Ecto neural progenitor cell (in vitro differentiated cells): ENCODE measurements around the gene HSPBP1.

Experiments
- DNase-seq: peaks from one replicate; pipeline ENCODE4 v3.0.0-alpha.2; 2018; ENCODE audit warnings: low spot score

Gene HSPBP1

DNA sequence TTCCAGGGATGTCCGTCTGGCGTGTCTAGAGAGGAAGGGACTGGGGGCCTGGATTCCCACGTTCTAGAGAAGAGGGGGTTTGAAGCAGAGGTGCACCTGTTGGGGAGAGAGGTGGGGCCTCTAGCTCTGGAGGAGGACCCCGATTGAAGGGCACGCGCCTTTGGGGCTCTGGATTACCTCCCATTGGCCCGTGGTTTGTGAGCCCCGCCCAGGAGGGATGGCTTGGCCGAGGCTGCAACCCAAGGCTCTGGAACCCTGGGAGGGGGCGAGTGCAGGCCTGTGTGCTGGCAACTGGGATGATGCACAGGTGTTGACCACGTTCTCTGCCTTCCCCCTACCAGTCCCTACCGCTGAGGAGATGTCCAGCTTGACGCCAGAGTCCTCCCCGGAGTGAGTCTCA is 25.1 kb upstream of the HSPBP1 start:
- no peak for DNase-seq

DNA sequence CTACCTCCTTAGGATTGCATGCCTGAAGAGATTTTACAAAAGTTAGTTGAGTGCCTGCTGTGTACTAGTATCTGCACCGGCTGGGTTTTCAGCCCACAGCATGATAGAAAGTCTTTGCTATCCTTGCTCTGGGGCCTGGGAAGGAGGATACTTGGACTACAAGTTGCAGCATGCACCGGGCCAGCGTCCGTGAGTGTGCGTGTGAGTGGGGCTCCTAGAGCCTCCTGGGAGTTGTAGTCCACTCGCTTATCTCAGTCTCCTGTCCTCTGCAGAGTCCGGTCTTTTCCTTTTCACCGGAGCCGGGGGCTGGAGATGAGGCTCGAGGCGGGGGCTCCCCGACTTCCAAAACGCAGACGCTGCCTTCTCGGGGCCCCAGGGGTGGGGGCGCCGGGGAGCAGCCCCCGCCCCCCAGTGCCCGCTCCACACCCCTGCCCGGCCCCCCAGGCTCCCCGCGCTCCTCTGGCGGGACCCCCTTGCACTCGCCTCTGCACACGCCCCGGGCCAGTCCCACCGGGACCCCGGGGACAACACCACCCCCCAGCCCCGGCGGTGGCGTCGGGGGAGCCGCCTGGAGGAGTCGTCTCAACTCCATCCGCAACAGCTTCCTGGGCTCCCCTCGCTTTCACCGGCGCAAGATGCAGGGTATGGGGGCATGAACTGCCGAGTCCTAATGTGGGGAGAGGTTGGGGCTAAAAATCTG is 24.5 kb upstream of the HSPBP1 start:
- peak; percentile 72 for DNase-seq

DNA sequence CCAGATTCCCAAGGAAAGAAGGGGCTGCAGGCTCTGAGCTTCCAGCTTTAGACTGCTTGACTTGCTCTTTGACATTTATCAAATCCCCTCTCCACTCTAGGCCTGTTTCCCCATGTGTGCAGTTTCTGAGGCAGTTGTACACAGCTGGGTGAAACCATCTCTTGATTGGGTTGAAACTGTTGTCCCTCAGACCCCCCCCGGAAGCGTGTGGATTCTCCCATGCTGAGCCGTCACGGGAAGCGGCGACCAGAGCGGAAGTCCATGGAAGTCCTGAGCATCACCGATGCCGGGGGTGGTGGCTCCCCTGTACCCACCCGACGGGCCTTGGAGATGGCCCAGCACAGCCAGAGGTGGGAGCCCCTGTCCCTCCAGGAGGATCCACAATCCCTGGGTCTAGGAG is 23.6 kb upstream of the HSPBP1 start:
- no peak for DNase-seq

- DNase-seq: peak; percentile 46
Measured at GRCh38 chr19:55302318-55302703, 22.4 kb upstream of the HSPBP1 start.

GRCh38 chr19:55301459-55302317 is 21.8 kb upstream of the HSPBP1 start:
- DNase-seq: peak; percentile 95

DNA sequence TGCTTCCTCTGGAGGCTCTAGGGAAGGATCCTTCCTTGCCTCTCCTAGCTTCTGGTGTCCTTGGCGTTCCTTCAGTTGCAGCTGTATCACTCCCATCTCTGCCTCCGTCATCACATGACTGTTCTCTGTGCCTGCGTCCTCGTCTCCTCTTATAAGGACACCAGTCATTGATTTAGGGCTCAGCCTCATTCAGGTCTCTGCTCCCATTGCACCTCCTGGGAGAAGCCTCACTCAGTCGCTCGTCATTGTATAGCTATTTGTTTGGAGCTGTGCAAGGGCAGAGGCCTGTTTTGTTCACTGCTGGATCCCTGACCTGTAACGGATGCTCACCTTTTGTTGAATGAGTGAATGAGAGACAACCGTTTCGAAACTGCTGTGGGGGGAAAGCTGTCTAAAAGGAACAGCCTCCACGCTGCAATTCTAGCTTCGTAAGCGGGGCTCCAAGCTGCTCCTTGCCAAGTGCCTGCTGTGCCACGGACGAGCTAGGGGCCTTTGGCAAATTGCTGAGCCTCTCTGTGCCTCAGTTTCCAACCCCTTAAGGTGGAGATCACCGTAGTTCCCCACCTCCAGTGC is 21.1 kb upstream of the HSPBP1 start:
- DNase-seq: no peak

DNA sequence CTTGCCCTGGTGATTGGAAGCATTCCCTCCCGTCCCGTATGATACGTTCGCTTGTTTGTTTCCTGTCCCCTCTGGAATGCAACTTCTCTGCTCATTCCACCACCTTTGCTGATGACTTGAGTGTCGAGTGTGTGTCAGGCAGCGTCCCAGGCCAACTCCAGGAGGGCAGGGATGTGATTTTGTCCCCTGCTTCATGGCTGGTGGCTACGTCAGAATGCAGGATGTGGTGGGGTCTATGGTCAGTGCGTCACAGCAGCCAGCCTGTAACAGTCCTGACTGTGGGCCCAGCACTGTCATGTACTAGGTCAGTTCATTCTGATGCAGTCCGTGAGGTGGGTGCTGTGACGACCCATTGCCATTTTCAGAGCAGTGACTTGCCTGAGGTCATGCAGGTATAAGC is 20.1 kb upstream of the HSPBP1 start:
- DNase-seq: no peak

DNA sequence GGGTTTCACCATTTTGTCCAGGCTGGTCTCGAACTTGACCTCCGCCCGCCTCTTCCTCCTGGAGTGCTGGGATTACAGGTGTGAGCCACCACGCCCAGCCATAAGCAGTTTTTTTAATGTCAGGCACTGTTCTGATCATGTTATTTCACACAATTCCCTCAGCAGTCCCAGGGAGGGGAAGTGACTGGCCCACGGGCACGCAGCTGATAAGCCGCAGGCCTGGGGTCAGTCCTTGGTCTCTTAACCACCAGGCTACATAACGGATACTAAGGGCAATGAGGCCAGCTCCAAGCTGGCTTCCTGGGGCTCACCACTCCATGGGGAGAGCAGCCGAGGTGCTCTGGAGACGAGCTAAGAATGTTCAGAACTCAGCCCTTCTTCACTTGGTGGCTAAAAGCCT is 17.4 kb upstream of the HSPBP1 start:
- DNase-seq: no peak

- DNase-seq: no peak
Measured at GRCh38 chr19:55289117-55289796, 9.3 kb upstream of the HSPBP1 start.

GRCh38 chr19:55287361-55288079 is 7.6 kb upstream of the HSPBP1 start:
- no peak for DNase-seq

GRCh38 chr19:55285229-55285890 is 5.5 kb upstream of the HSPBP1 start:
- DNase-seq: no peak

DNA sequence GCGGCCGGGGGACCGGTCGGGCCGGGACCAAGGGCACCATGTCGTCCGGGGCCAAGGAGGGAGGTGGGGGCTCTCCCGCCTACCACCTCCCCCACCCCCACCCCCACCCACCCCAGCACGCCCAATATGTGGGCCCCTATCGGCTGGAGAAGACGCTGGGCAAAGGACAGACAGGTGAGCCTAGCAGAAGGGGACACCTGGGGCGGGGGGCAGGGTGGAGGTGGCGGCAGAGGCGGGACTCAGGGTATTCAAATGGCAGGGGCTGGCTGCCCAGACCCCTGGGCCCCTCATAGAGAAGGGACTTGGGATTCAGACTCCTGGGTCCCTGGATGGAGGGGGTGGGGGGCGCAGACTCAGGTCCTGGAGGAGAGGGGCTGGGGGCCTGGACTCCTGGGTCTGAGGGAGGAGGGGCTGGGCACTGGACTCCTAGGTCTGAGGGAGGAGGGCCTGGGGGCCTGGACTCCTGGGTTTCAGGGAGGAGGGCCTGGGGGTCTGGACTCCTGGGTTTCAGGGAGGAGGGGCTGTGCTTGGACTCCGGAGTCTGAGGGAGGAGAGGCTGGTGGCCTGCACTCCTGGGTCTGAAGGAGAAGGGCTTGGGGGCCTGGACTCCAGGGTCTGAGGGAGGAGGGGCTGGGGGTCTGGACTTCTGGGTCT is 4.6 kb upstream of the HSPBP1 start:
- DNase-seq: peak; percentile 61

DNA sequence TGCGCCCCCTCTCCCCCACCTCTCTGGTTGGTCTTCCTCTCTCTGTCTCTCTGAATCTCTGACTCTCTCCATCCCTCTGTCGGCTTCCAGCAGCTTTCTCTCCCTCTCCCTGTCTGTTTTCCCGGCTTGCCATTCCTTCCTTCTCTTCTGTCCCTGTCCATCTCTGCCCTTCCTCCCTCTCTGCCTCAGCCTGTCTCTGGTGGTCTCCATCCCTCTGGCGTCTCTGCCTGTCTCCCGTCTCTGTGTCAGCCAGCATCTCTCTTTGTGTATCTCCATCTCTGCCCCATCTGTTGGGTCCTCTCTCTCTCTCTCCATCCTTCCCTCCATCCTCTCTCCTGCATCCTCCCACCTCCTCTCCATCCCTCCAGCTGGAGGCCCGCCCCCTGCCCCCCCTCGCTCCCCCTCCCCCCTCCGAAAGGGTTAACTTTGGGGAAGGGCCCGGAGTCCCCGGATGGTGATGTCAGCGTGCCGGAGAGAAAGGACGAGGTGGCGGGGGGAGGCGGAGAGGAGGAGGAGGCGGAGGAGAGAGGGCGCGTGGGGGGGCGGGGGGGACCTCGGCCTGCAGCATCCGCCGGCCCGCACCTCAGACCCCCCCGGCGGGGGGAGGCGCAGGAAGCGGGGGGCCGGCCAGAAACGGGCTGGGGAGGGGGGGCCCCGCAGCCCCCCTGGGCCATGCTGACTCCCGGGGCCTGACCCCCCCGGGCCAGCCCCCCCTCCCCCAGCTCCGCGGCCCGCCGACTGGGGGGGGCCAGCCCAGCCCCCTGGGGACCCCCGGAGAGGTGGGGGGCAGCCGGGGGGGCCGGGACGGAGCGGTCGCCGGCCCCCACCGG is 3.9 kb upstream of the HSPBP1 start, which contains the start of gene BRSK1:
Gene BRSK1 (plus strand): TSS at position 450 of the 830 bp plus-strand sequence. CDS start 446 bp downstream, outside the sequence.
- DNase-seq: peak; percentile 89

DNA sequence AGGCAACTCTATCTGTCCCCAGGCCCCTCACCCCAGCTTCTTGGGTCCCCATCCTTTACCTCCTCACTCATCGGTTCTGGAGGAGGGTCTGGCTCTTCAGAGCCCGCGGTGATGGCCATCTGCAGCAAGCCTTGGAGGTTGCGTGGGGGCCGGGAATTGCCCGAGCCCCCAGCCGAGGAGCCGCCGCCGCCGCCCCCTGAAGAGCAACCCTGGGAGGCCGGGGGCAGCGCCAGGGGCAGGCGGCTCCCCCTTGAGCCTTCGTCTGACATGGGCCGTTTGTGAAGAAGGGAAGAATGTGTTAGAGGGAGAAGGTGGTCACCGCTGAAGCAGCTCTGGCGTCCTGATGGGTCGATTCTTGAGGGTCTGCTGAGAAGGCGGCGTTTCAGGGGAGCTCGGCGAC is 570 bp downstream of the HSPBP1 start:
- DNase-seq: no peak

DNA sequence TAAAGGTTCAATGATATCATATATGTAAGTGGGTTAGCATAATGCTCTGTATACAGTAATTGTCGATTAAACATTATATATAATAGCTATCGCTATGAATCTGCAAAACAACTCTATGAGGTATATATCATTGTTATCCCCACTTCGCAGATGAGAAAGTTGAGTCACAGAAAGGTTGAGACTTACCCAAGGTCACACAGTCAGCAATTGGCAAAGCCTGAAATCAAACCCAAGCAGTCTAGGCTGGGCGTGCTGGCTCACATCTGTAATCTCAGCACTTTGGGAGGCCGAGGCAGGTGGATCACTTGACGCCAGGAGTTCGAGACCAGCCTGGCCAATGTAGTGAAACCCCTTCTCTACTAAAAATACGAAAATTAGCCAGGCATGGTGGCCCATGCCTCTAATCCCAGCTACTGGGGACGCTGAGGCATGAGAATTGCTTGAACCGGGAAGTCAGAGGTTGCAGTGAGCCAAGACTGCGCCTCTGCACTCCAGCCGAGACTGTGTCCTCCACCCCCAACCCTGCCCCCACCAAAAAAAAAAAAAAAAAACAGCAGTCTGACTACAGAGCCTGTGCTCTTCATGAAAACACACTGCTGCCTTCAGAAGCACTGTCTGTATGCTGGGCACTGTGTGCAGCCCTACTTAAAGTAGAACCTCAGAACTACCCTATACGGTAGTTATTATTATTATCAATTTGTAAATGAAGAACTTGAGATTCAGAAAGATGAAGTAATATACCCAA is 1.3 kb downstream of the HSPBP1 start:
- DNase-seq: no peak

- no peak for DNase-seq
Measured at GRCh38 chr19:55277494-55277893, 2.4 kb downstream of the HSPBP1 start.

DNA sequence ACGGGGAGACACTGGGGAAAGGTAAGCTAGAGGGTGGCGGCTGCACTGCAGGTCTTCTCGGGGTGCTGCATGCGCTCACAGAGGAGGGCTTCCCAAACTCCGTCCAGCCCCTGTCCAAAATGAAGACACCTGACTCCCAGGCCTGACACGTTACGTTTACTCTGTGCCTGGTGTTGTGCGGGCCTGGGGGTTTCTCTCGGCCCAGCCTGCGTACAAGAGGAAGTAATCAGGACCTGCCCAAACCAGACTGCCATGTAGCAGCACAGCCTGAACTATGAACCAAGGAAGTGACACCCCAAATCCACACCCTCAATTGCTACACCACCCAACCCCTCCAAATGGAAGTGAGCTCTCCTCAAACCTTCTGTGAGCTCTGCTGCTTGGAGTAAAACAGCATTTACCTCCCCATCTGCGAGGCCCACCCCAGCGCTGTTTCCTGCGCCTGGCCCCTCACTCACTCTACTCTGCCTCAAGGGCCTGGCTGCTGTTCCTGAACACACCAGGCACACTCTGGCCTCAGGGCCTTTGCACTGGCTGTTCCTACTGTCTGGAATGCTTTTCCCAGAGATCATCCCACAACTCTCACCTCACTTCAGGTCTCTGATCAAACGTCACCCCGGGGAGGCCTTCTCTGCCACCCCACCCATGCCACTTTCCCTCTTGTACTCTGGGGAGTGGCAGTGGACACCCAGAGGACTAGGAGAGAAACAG is 3.0 kb downstream of the HSPBP1 start:
- no peak for DNase-seq
